Astrocyte of the spinal cord (primary cell): ENCODE results near the gene ATN1.
"Not testable (repeated sequence)": the region's sequence is repeated elsewhere in the genome, so short reads cannot be mapped to it uniquely, and the experiment has no call there.

Source experiments
- DNase-seq: peaks from one replicate; pipeline ENCODE4 v3.0.0; 2011; ENCODE audit warnings: low read depth, low spot score
- H3K4me3 ChIP-seq: 2 replicates; pipeline ENCODE4 v1.5.1; 2011; ENCODE audit warnings: low read depth, mild to moderate bottlenecking, low read length, moderate library complexity
- in situ Hi-C: cut with HindIII; loops from 2 replicates; pipeline ENCODE4 v1.10.0; 2017; ENCODE audit warnings: low sequenced_read_pairs
- TF ChIP-seq, protein P1 (sequence below): IDR thresholded peaks from 2 replicates; pipeline ENCODE4 v1.5.1; 2012; ENCODE audit warnings: low read depth, mild to moderate bottlenecking, low read length, inconsistent platforms

Gene ATN1

DNA sequence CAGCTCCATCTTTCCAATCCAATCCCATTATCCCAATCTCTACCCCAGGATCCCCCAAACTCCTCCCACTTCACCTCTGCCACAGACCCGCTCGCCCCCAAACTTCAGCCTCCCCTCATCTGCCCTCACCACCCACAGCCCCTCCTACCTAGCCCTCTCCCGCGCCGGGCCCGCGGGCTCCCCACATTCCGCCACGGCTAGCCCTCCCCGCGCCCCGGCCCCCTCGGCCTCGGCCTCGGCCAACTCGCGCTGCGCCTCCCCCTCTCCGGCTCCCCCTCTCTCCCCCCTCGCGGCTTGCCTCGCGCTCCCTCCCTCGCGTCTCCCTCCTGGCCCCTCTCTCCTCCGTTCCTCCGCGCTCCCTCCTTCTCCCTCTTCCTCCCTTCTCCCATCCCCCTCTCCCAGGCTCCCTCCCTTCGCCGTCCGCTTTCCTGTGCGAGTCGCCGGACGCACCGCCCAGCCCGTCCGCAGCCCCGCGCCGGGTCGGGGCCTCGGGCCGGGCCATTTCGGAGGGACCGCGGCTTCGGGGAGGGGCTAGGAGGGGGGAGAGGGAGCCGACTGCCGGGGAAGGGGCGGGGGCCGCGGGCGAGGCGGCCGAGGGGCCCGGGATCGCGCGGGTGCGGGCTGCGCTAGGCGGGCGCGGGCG lies at the start of gene ATN1:
Gene ATN1 (plus strand): TSS at position 581 of the 643 bp plus-strand sequence. CDS start 6,043 bp downstream, outside the sequence.
- in situ Hi-C loops = no loop called here
- TF ChIP-seq, protein P1, sequence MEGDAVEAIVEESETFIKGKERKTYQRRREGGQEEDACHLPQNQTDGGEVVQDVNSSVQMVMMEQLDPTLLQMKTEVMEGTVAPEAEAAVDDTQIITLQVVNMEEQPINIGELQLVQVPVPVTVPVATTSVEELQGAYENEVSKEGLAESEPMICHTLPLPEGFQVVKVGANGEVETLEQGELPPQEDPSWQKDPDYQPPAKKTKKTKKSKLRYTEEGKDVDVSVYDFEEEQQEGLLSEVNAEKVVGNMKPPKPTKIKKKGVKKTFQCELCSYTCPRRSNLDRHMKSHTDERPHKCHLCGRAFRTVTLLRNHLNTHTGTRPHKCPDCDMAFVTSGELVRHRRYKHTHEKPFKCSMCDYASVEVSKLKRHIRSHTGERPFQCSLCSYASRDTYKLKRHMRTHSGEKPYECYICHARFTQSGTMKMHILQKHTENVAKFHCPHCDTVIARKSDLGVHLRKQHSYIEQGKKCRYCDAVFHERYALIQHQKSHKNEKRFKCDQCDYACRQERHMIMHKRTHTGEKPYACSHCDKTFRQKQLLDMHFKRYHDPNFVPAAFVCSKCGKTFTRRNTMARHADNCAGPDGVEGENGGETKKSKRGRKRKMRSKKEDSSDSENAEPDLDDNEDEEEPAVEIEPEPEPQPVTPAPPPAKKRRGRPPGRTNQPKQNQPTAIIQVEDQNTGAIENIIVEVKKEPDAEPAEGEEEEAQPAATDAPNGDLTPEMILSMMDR = no peak
- H3K4me3 ChIP-seq = peak within 1 kb of the TSS; percentile 92
- DNase-seq = peak; percentile 82

- DNase-seq, H3K4me3 ChIP-seq, in situ Hi-C loops: not testable (repeated sequence)
Measured at GRCh38 chr12:6879824-6880223, 47.9 kb upstream of the ATN1 start.

- TF ChIP-seq, protein P1 = no peak
- in situ Hi-C loops = no loop called here
- no peak overlapping the region for H3K4me3 ChIP-seq
- DNase-seq = no peak
Measured at GRCh38 chr12:6883252-6883651, 44.5 kb upstream of the ATN1 start.

GRCh38 chr12:6883683-6884082 lies 44.1 kb upstream of the ATN1 start:
- H3K4me3 ChIP-seq = no peak overlapping the region
- DNase-seq = no peak
- TF ChIP-seq, protein P1 = no peak
- in situ Hi-C loops = no loop called here

GRCh38 chr12:6884539-6884938 lies 43.2 kb upstream of the ATN1 start:
- no peak for DNase-seq
- in situ Hi-C loops = no loop called here
- TF ChIP-seq, protein P1 = no peak
- no peak overlapping the region for H3K4me3 ChIP-seq

DNA sequence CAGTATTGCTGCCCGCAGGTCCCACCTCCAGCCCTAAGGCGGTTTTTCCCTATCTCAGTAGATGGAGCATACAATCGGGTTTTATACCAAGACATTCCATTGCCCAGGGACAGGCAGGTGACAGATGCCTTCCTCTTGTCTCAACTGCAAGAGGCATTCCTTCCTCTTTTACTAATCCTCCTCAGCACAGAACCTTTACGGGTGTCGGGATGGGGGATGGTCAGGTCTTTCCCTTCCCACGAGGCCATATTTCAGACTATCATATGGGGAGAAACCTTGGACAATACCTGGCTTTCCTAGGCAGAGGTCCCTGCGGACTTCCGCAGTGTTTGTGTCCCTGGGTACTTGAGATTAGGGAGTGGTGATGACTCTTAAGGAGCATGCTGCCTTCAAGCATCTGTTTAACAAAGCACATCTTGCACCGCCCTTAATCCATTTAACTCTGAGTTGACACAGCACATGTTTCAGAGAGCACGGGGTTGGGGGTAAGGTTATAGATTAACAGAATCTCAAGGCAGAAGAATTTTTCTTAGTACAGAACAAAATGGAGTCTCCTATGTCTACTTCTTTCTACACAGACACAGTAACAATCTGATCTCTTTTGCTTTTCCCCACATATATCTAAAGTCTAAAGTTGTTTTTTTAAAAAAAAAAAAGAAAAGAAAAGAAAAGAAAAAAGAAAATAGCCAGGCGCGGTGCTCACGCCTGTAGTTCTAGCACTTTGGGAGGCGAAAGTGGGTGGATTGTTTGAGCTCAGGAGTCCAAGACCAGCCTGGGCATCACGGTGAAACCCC lies 41.4 kb upstream of the ATN1 start:
- in situ Hi-C loops, H3K4me3 ChIP-seq, DNase-seq: not testable (repeated sequence)

DNA sequence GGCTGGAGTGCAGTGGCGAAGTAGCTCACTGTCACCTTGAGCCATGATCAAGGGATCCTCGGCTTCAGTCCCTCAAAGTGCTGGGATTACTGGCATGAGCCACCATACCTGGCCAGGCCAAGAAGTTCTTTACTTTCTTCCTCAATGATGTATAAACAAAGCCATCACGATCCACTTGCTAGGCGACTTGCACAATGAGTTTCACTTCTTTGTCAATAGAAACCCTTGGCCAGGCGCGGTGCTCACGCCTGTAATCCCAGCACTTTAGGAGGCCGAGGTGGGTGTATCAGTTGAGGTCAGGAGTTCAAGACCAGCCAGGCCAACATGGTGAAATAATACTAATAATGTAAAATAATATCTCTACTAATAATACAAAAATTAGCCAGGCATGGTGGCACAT lies 40.3 kb upstream of the ATN1 start:
- TF ChIP-seq, protein P1 = no peak
- H3K4me3 ChIP-seq = no peak overlapping the region
- DNase-seq = no peak
- in situ Hi-C loops = no loop called here
